Measurements from ENCODE around the gene GEMIN8.
A peak's percentile ranks its signal among the peaks of the same experiment; 100 is the strongest.

GEMIN8 gene

DNA sequence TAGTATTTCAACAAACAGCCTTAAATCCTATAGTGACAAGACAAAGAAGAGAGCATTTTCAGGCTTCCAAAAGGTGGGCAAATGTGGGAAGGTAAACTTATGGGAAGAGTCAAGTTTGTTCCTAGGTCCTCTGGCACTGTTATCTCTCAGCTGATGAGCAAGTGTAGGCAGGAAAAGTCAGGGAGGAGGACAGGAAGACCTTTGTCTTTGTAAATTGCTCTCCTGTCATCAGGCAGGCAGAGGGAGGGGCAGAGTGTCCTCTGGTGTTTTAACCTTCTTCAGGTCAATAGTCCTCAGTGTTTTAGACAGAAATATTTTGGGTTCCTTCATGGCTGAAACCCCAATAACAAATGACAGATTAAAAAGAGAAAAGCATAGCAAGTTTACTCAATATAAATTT lies 13.5 kb upstream of the GEMIN8 start:
- no peaks in the 10 kb centered on the region for H3K9me3 ChIP-seq (ENCODE audit: control insufficient read depth, insufficient read depth, low read length)
- H4K20me1 ChIP-seq (ENCODE audit: control insufficient read depth, insufficient read depth, low read depth, low read length): no peaks in the 10 kb centered on the region
- TF ChIP-seq EZH2phosphoT487 (IDR thresholded peaks at IDR 0.05; ENCODE audit: borderline replicate concordance, low read length): no peak
- TF ChIP-seq, protein P1, sequence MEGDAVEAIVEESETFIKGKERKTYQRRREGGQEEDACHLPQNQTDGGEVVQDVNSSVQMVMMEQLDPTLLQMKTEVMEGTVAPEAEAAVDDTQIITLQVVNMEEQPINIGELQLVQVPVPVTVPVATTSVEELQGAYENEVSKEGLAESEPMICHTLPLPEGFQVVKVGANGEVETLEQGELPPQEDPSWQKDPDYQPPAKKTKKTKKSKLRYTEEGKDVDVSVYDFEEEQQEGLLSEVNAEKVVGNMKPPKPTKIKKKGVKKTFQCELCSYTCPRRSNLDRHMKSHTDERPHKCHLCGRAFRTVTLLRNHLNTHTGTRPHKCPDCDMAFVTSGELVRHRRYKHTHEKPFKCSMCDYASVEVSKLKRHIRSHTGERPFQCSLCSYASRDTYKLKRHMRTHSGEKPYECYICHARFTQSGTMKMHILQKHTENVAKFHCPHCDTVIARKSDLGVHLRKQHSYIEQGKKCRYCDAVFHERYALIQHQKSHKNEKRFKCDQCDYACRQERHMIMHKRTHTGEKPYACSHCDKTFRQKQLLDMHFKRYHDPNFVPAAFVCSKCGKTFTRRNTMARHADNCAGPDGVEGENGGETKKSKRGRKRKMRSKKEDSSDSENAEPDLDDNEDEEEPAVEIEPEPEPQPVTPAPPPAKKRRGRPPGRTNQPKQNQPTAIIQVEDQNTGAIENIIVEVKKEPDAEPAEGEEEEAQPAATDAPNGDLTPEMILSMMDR (IDR thresholded peaks at IDR 0.05; ENCODE audit: low read depth, low read length, poor library complexity, severe bottlenecking): no peak
- no peaks in the 10 kb centered on the region for H3F3A ChIP-seq (ENCODE audit: control insufficient read depth, insufficient read depth)
- H3K27ac ChIP-seq (ENCODE audit: low read depth, low read length): no peak overlapping the region
- H3K4me2 ChIP-seq (ENCODE audit: low read length): no peak overlapping the region
- H3K9me2 ChIP-seq (replicated peaks; ENCODE audit: control insufficient read depth, low read length): no peaks in the 10 kb centered on the region
- H3K79me2 ChIP-seq (ENCODE audit: control insufficient read depth, low read length): no peaks in the 10 kb centered on the region
- no peaks in the 10 kb centered on the region for H3K4me1 ChIP-seq (ENCODE audit: control insufficient read depth, low read length)
- H3K4me3 ChIP-seq (ENCODE audit: low read length): no peak overlapping the region
- no peaks in the 10 kb centered on the region for H3K36me3 ChIP-seq (ENCODE audit: control insufficient read depth, low read length)
- peaks cover 2% of the 10 kb centered on the region; the same call in 1 of the 2 replicates for H3K27me3 ChIP-seq (ENCODE audit: control insufficient read depth, low read length)

DNA sequence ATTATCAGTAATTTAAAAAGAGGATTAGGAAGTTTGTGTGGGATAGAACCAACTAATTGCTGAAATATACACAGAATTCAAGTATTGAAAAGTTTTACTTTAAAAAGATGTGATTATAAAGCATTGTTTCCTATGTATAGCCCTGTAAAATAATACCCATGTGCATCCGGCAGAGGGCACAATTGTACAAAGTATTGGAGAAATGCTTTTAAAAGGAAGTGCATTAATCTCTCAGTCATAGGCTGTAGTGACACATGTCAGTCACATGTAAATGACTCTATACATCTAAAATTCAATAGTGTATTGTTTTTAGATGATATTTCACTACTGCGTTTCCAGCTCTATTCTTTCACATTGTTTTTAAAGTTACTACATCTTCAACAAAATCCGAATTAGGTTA lies 9.7 kb upstream of the GEMIN8 start:
- Histone ChIP-seq H3K4me2 (ENCODE audit: low read length) (no peak overlapping the region), H3K27ac (ENCODE audit: low read depth, low read length) (no peak overlapping the region), H3K79me2 (ENCODE audit: control insufficient read depth, low read length) (no peaks in the 10 kb centered on the region), H3K9me3 (ENCODE audit: control insufficient read depth, insufficient read depth, low read length) (no peaks in the 10 kb centered on the region), H3F3A (ENCODE audit: control insufficient read depth, insufficient read depth) (no peaks in the 10 kb centered on the region), H4K20me1 (ENCODE audit: control insufficient read depth, insufficient read depth, low read depth, low read length) (no peaks in the 10 kb centered on the region), H3K9me2 (replicated peaks; ENCODE audit: control insufficient read depth, low read length) (no peaks in the 10 kb centered on the region), H3K36me3 (ENCODE audit: control insufficient read depth, low read length) (no peaks in the 10 kb centered on the region), H3K4me1 (ENCODE audit: control insufficient read depth, low read length) (no peaks in the 10 kb centered on the region), H3K4me3 (ENCODE audit: low read length) (no peak overlapping the region), H3K27me3 (ENCODE audit: control insufficient read depth, low read length) (peaks cover 2% of the 10 kb centered on the region; the same call in 1 of the 2 replicates)
- no peak for TF ChIP-seq EZH2phosphoT487 (IDR thresholded peaks at IDR 0.05; ENCODE audit: borderline replicate concordance, low read length)
- TF ChIP-seq, protein P1 (IDR thresholded peaks at IDR 0.05; ENCODE audit: low read depth, low read length, poor library complexity, severe bottlenecking): peak; percentile 58

GRCh38 chrX:14038375-14039085 lies 8.8 kb upstream of the GEMIN8 start:
- TF ChIP-seq, protein P1 (IDR thresholded peaks at IDR 0.05; ENCODE audit: low read depth, low read length, poor library complexity, severe bottlenecking): no peak
- TF ChIP-seq EZH2phosphoT487 (IDR thresholded peaks at IDR 0.05; ENCODE audit: borderline replicate concordance, low read length): no peak
- no peaks in the 10 kb centered on the region for H3K36me3 ChIP-seq (ENCODE audit: control insufficient read depth, low read length)
- H3K27ac ChIP-seq (ENCODE audit: low read depth, low read length): no peak overlapping the region
- H3K4me1 ChIP-seq (ENCODE audit: control insufficient read depth, low read length): no peaks in the 10 kb centered on the region
- no peaks in the 10 kb centered on the region for H4K20me1 ChIP-seq (ENCODE audit: control insufficient read depth, insufficient read depth, low read depth, low read length)
- H3K9me3 ChIP-seq (ENCODE audit: control insufficient read depth, insufficient read depth, low read length): no peaks in the 10 kb centered on the region
- no peaks in the 10 kb centered on the region for H3F3A ChIP-seq (ENCODE audit: control insufficient read depth, insufficient read depth)
- no peak overlapping the region for H3K4me3 ChIP-seq (ENCODE audit: low read length)
- H3K27me3 ChIP-seq (ENCODE audit: control insufficient read depth, low read length): peaks cover 2% of the 10 kb centered on the region; the same call in 1 of the 2 replicates
- no peaks in the 10 kb centered on the region for H3K9me2 ChIP-seq (replicated peaks; ENCODE audit: control insufficient read depth, low read length)
- no peaks in the 10 kb centered on the region for H3K79me2 ChIP-seq (ENCODE audit: control insufficient read depth, low read length)
- no peak overlapping the region for H3K4me2 ChIP-seq (ENCODE audit: low read length)

All from DOHH2 (cell line).